Panc1 (cell line): ENCODE results near the gene CENPF.

Source experiments
- SIN3A ChIP-seq: IDR thresholded peaks from 2 replicates; pipeline ENCODE4 v1.6.1; 2012; ENCODE audit warnings: low read depth, mild to moderate bottlenecking, low read length, moderate library complexity, borderline replicate concordance; ENCODE audit not compliant: insufficient read depth
- TF ChIP-seq, protein P1 (sequence below): fragments of 450-650 bp; IDR thresholded peaks from 2 replicates; pipeline ENCODE4 v1.5.1; 2017; ENCODE audit warnings: mild to moderate bottlenecking

DNA sequence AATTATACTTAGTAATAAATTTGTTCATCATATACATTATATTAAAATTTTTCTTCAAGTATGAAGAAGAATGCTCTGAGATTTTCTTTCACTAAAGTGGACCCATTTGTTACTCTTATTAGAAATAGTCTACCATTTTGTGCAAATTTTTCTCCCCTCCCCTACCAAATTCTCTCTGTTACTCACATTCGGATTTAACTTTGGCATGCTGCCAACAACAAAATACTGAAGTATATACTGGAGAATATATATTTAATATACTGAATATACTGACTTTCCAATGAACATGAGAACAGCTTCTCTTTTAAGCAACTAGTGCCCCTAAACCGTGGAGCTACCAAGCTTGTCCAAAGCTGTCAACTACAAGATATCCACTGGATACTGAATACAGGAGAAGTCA is 57.2 kb downstream of the CENPF start:
- no peak for TF ChIP-seq SIN3A
- TF ChIP-seq, protein P1, sequence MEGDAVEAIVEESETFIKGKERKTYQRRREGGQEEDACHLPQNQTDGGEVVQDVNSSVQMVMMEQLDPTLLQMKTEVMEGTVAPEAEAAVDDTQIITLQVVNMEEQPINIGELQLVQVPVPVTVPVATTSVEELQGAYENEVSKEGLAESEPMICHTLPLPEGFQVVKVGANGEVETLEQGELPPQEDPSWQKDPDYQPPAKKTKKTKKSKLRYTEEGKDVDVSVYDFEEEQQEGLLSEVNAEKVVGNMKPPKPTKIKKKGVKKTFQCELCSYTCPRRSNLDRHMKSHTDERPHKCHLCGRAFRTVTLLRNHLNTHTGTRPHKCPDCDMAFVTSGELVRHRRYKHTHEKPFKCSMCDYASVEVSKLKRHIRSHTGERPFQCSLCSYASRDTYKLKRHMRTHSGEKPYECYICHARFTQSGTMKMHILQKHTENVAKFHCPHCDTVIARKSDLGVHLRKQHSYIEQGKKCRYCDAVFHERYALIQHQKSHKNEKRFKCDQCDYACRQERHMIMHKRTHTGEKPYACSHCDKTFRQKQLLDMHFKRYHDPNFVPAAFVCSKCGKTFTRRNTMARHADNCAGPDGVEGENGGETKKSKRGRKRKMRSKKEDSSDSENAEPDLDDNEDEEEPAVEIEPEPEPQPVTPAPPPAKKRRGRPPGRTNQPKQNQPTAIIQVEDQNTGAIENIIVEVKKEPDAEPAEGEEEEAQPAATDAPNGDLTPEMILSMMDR, result no peak
